ENCODE results near the gene DUOX2. TPM values are rescaled to one million over a fixed set of nuclear protein-coding genes. Genes with fewer than 3 reads are reported as not detected.

The DUOX2 gene
- total and polyA plus RNA-seq, 2 of the 13 experiments (the other 11 are each of a cell fraction or from before 2014, with no cell fraction given): 0.08 TPM; not detected in 1

DNA sequence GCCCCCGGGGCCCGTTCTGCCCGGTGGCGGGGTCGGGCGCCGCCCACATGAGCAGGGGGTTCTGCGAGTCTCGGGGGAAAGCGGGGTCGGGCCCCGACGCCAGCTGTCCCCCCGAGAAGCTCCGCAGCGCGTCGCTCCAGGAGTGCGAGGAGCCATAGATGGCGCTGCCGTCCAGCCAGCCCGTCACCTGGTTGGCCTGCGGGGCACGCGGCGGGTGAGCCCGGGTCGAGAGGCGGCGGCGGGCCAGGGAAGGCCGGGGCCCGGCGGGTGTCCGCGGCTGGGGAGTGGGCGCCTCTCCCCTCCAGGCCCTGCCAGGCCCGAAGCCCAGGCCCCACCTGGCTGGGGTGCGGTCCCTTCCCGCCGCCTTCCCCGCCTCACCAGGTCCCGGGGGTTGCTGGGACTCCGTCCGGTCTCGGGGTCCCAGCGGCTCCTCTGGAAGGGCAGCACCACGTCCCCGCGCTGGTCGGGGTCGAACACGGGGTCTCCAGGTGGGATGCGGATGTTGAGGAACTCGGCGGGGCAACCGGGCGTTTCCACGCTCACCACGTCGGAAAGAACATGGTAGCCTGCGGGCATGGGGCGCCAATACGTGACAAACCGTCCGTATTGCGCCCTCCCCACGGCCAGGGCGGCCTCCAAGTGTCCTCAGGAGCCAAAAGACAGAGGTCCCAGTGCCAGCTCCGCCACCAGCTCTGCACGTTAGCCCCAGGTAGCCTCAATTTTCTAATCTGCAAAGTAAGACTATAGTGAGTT lies 2.4 kb downstream of the DUOX2 start (continued):
- TF ChIP-seq, protein P1, sequence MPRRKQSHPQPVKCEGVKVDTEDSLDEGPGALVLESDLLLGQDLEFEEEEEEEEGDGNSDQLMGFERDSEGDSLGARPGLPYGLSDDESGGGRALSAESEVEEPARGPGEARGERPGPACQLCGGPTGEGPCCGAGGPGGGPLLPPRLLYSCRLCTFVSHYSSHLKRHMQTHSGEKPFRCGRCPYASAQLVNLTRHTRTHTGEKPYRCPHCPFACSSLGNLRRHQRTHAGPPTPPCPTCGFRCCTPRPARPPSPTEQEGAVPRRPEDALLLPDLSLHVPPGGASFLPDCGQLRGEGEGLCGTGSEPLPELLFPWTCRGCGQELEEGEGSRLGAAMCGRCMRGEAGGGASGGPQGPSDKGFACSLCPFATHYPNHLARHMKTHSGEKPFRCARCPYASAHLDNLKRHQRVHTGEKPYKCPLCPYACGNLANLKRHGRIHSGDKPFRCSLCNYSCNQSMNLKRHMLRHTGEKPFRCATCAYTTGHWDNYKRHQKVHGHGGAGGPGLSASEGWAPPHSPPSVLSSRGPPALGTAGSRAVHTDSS (CRISPR knock-in tag; conservative IDR thresholded peaks at IDR 0.05): no peak
- TF ChIP-seq ZNF737 (CRISPR knock-in tag; IDR thresholded peaks at IDR 0.05; ENCODE audit: borderline replicate concordance): no peak
- TF ChIP-seq, protein P2, sequence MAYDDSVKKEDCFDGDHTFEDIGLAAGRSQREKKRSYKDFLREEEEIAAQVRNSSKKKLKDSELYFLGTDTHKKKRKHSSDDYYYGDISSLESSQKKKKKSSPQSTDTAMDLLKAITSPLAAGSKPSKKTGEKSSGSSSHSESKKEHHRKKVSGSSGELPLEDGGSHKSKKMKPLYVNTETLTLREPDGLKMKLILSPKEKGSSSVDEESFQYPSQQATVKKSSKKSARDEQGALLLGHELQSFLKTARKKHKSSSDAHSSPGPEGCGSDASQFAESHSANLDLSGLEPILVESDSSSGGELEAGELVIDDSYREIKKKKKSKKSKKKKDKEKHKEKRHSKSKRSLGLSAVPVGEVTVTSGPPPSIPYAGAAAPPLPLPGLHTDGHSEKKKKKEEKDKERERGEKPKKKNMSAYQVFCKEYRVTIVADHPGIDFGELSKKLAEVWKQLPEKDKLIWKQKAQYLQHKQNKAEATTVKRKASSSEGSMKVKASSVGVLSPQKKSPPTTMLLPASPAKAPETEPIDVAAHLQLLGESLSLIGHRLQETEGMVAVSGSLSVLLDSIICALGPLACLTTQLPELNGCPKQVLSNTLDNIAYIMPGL (CRISPR knock-in tag; IDR thresholded peaks at IDR 0.05; ENCODE audit: borderline replicate concordance in 1 of 2, low read depth in 1 of 2): no peak
- no peak for TF ChIP-seq MEF2D (CRISPR knock-in tag; IDR thresholded peaks at IDR 0.05)
- TF ChIP-seq SRSF9 (IDR thresholded peaks at IDR 0.05; ENCODE audit: borderline replicate concordance, insufficient read depth, low read depth, low read length, poor library complexity, severe bottlenecking): no peak

DNA sequence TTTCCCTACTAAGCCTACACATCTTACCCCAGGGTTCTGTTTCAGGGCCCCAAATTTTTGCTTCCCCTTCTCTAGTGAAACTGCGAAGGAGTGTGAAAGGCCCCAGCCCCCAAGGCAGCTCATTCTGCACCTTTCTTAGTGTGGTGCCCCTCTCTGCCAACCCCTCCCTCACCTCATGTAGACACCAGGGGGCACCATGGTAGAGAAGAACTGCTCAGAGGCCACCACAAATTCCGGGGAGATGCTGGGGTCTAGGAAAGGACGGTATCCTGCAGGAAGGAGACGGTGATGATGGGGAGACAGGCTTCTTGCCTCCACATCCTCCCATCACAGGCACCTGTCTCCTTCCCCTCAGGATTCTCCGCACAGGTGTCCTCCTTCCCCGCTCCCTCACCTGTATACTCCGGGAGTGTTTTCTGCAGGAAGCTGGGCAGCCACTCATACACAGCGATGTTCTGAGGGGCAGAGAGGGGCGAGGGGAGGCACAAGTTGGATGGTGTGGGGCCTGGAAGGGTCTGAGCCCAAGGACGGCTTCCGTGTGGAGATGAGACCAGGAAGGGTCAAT lies 3.6 kb downstream of the DUOX2 start:
- Histone ChIP-seq H3K9me3 (ENCODE audit: low read length) (no peaks in the 10 kb centered on the region), H3K9ac (ENCODE audit: insufficient read depth, low read depth, low read length) (no peak overlapping the region), H3K27me3 (ENCODE audit: control insufficient read depth in 1 of 2, insufficient read depth in 2 of 2, low read length in 2 of 2) (peaks cover 15 to 63% of the 10 kb centered on the region in 2 experiments), H3K4me3 (replicated peaks in 1 of 3; ENCODE audit: insufficient read depth in 1 of 3, low read depth in 2 of 3, low read length in 3 of 3) (no peak overlapping the region), H3K4me2 (ENCODE audit: low read depth, low read length) (no peak overlapping the region), H3K79me2 (ENCODE audit: insufficient read depth, low read length) (no peaks in the 10 kb centered on the region), H3K4me1 (ENCODE audit: insufficient read depth, low read length) (peaks cover 19% of the 10 kb centered on the region), H3K27ac (ENCODE audit: extremely low read length, insufficient read depth, low read length) (no peak overlapping the region), H3K36me3 (replicated peaks in 1 of 2; ENCODE audit: control insufficient read depth in 1 of 2, insufficient read depth in 2 of 2, low read length in 2 of 2) (no peaks in the 10 kb centered on the region), H2AFZ (ENCODE audit: low read length) (no peak overlapping the region), H4K20me1 (ENCODE audit: insufficient read depth, low read length) (no peaks in the 10 kb centered on the region)
- no peak for DNase-seq (ENCODE audit: low spot score)
- intact Hi-C loops (cut with micrococcal nuclease; ENCODE audit: unreplicated experiment) (no loop called here), in situ Hi-C loops (cut with HindIII; ENCODE audit: extremely low pct_ligation_motif_present, low pct_unique_long_range_greater_than_20kb) (no loop called here)
- no peak for ATAC-seq
- CTCF ChIA-PET (ENCODE audit: low intra/inter-chr PET ratio, low total read pairs): no interaction called here
- 42% methylated on average over 10 of the region's 11 CpGs for WGBS (ENCODE audit: low lambda C conversion rate)
- TF ChIP-seq, protein P3, sequence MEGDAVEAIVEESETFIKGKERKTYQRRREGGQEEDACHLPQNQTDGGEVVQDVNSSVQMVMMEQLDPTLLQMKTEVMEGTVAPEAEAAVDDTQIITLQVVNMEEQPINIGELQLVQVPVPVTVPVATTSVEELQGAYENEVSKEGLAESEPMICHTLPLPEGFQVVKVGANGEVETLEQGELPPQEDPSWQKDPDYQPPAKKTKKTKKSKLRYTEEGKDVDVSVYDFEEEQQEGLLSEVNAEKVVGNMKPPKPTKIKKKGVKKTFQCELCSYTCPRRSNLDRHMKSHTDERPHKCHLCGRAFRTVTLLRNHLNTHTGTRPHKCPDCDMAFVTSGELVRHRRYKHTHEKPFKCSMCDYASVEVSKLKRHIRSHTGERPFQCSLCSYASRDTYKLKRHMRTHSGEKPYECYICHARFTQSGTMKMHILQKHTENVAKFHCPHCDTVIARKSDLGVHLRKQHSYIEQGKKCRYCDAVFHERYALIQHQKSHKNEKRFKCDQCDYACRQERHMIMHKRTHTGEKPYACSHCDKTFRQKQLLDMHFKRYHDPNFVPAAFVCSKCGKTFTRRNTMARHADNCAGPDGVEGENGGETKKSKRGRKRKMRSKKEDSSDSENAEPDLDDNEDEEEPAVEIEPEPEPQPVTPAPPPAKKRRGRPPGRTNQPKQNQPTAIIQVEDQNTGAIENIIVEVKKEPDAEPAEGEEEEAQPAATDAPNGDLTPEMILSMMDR (CRISPR knock-in tag; IDR thresholded peaks at IDR 0.05): peak; percentile 27; the same call in 1 of the 2 replicates
- TF ChIP-seq NAIF1 (CRISPR knock-in tag; IDR thresholded peaks at IDR 0.05; ENCODE audit: borderline replicate concordance) (no peak), CBX1 (IDR thresholded peaks at IDR 0.05; ENCODE audit: low read depth) (no peak), ZNF34 (CRISPR knock-in tag; IDR thresholded peaks at IDR 0.05; ENCODE audit: borderline replicate concordance) (no peak)
- POLR2A ChIA-PET: no interaction called here
- no TSS peak for BruUV-seq (replicated peaks)
- FAIRE-seq: no peak
